Uterus (tissue), 2 donors: Measurements from ENCODE around the gene VSNL1.

ENCODE experiments used
- CTCF ChIP-seq, 4 experiments: fragments of 200-600 bp in 2 of 4; fragments of 450-650 bp in 2 of 4; sonication (generic) in 2 of 4; IDR thresholded peaks; one replicate each; pipeline ENCODE4 v1.5.1; 2016 to 2019; ENCODE audit warnings: antibody characterized with exemption in 4 of 4, mild to moderate bottlenecking in 2 of 4, moderate library complexity in 1 of 4
- POLR2A ChIP-seq, 2 donors: fragments of 450-650 bp; IDR thresholded peaks; one replicate each; pipeline ENCODE4 v1.6.1; 2016; ENCODE audit warnings: antibody characterized with exemption in 2 of 2, mild to moderate bottlenecking in 1 of 2, moderate library complexity in 1 of 2

- TF ChIP-seq CTCF (IDR thresholded peaks at IDR 0.05) = no peak
- no peak for TF ChIP-seq POLR2A (IDR thresholded peaks at IDR 0.05)
Measured at GRCh38 chr2:17529771-17530170, 10.7 kb upstream of the VSNL1 start.
